GM12891 (cell line): ENCODE measurements around the gene IGFLR1.

Experiments
- POLR2A ChIP-seq: IDR thresholded peaks from 2 replicates; pipeline ENCODE4 v1.6.1; 2011; ENCODE audit warnings: low read depth, low read length, control low read depth
- TAF1 ChIP-seq: IDR thresholded peaks from 2 replicates; pipeline ENCODE4 v1.6.1; 2011; ENCODE audit warnings: low read depth, low read length, control low read depth

GRCh38 chr19:35788205-35788960 is 46.1 kb upstream of the IGFLR1 start:
- TF ChIP-seq POLR2A, result no peak
- TF ChIP-seq TAF1, result no peak
